ENCODE results near the gene FITM1. TPM values are rescaled to one million over a fixed set of nuclear protein-coding genes. Genes with fewer than 3 reads are reported as not detected.
A peak's percentile ranks its signal among the peaks of the same experiment; 100 is the strongest.

Gene FITM1
- total RNA-seq, 4 donors from 2014 or later, result 0.78 to 1.3 TPM; not detected in 2

DNA sequence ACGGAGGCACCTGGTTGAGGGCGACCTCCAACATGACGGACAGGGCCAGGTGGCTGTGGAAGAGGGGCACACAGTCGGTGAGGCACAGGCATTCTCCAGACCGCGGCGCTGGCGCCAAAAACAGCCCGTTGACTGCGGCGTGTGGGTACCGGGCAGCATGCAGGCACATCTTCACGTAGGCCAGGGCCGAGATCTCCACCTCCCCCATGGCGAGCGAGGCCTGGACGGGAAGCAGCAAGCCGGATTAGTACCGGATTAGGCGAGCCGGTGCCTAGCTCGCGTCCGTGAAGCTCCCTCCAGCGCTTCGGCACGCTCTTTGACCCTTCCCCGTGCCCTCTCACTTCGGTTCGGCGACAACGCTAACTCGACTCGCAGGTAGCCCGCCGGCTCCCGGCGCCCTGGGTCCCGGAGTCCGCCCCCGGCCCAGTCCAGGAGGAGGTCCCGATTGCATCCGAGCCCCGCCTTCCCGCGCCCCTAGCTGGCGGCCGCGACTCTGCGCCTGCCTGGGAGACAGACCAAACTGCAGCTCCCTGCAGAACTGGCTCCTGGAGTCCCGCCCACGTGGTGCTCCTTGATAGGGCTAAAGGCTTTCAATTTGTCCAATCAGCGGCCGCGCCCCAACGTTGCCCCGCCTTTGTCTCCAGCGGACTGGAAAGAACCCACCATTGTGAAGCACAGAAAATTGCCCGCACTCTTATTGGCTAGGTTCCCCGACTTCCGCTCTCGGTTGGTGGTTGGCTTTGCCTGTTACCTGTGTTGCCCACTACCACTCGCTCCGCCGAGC, 10.8 kb downstream of the FITM1 start, which contains the start of gene EMC9:
Gene EMC9 (minus strand): TSS at position 495 of the 784 bp plus-strand sequence. CDS start 287 bp downstream, at position 208.
- WGBS, 2 donors, result 0% methylated on average over 30 to 38 of the region's 65 CpGs
- TF ChIP-seq EP300 (IDR thresholded peaks at IDR 0.05), result peak; percentile 91 to 92
- TF ChIP-seq, protein P1, sequence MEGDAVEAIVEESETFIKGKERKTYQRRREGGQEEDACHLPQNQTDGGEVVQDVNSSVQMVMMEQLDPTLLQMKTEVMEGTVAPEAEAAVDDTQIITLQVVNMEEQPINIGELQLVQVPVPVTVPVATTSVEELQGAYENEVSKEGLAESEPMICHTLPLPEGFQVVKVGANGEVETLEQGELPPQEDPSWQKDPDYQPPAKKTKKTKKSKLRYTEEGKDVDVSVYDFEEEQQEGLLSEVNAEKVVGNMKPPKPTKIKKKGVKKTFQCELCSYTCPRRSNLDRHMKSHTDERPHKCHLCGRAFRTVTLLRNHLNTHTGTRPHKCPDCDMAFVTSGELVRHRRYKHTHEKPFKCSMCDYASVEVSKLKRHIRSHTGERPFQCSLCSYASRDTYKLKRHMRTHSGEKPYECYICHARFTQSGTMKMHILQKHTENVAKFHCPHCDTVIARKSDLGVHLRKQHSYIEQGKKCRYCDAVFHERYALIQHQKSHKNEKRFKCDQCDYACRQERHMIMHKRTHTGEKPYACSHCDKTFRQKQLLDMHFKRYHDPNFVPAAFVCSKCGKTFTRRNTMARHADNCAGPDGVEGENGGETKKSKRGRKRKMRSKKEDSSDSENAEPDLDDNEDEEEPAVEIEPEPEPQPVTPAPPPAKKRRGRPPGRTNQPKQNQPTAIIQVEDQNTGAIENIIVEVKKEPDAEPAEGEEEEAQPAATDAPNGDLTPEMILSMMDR (IDR thresholded peaks at IDR 0.05), result peak; percentile 37 to 91 (median 72)
- peak; percentile 78 to 87 for TF ChIP-seq POLR2A (IDR thresholded peaks at IDR 0.05)

DNA sequence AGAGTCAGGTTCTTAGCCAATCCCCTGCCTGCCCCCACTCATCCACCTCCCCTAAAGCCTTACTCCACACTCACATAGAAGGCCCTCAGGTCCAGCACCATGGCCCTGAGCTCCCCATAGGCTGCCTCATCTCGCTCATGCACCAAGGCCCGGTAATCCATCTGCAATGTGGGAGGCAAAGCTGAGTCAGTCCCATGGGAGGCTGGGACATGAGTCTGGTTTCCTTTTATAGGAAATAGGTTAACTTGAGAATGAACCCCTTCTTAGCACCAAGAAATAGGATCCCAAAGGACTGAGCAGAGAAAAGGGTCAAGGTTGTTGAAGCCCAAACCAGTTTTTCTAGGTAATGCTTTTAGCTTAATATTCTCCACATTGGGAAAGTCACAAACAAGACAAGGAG, 13.1 kb downstream of the FITM1 start:
- peaks cover 4 to 74% (median 35%) of the 10 kb centered on the region in 4 donors for H3K4me1 ChIP-seq
- H3K9me3 ChIP-seq, result no peaks in the 10 kb centered on the region
- WGBS, 2 donors, result 76 to 83% methylated on average over 2 of the region's 2 CpGs
- DNase-seq (ENCODE audit: low spot score in 2 of 2), result no peak
- peaks cover 0 to 20% (median 6%) of the 10 kb centered on the region in 3 donors for H3K36me3 ChIP-seq
- H3K27me3 ChIP-seq, result no peaks in the 10 kb centered on the region
- no peak overlapping the region for H3K4me3 ChIP-seq
- TF ChIP-seq, protein P1 (IDR thresholded peaks at IDR 0.05), result no peak
- TF ChIP-seq EP300 (IDR thresholded peaks at IDR 0.05) (no peak), POLR2A (IDR thresholded peaks at IDR 0.05) (no peak)
- H3K27ac ChIP-seq, result peak overlapping the region in 1 of 4 donors; percentile 29

More for the DNA sequence above, 10.8 kb downstream of the FITM1 start, which contains the start of gene EMC9:
- Histone ChIP-seq H3K4me3 (peak within 1 kb of the TSS; percentile 77 to 90 (median 84)), H3K9me3 (no peaks in the 10 kb centered on the region), H3K27me3 (no peaks in the 10 kb centered on the region), H3K27ac (peak within 1 kb of the TSS; percentile 82 to 97 (median 90)), H3K36me3 (peaks cover 0 to 30% (median 14%) of the 10 kb centered on the region in 3 donors), H3K4me1 (peaks cover 4 to 86% (median 43%) of the 10 kb centered on the region in 4 donors)
- DNase-seq (ENCODE audit: low spot score in 2 of 2), result peak; percentile 100

- H3K9me3 ChIP-seq, result no peaks in the 10 kb centered on the region
- TF ChIP-seq, protein P1 (IDR thresholded peaks at IDR 0.05), result no peak
- TF ChIP-seq EP300 (IDR thresholded peaks at IDR 0.05), result no peak
- no peak for TF ChIP-seq POLR2A (IDR thresholded peaks at IDR 0.05)
- WGBS, 2 donors, result 85 to 96% methylated on average over 1 of the region's 1 CpG
- peaks cover 4 to 74% (median 29%) of the 10 kb centered on the region in 4 donors for H3K4me1 ChIP-seq
- H3K27me3 ChIP-seq, result no peaks in the 10 kb centered on the region
- DNase-seq (ENCODE audit: low spot score in 2 of 2), result no peak
- no peak overlapping the region for H3K4me3 ChIP-seq
- H3K36me3 ChIP-seq, result peaks cover 0 to 20% (median 0%) of the 10 kb centered on the region in 3 donors
- peak overlapping the region in 2 of 4 donors; percentile 85 to 97 for H3K27ac ChIP-seq
Observed at GRCh38 chr14:24144451-24144850, 14.0 kb downstream of the FITM1 start.

- DNase-seq (ENCODE audit: low spot score in 2 of 2), result no peak
- TF ChIP-seq, protein P1 (IDR thresholded peaks at IDR 0.05), result no peak
- no peak for TF ChIP-seq POLR2A (IDR thresholded peaks at IDR 0.05)
- no peak for TF ChIP-seq EP300 (IDR thresholded peaks at IDR 0.05)
- H3K4me1 ChIP-seq, result peaks cover 4 to 69% (median 23%) of the 10 kb centered on the region in 4 donors
- 91 to 97% methylated on average over 2 of the region's 2 CpGs for WGBS, 2 donors
- H3K9me3 ChIP-seq, result no peaks in the 10 kb centered on the region
- H3K27me3 ChIP-seq, result no peaks in the 10 kb centered on the region
- peaks cover 0 to 26% (median 2%) of the 10 kb centered on the region in 3 donors for H3K36me3 ChIP-seq
- peak overlapping the region; percentile 85 to 97 (median 92) for H3K27ac ChIP-seq
- H3K4me3 ChIP-seq, result no peak overlapping the region
Observed at GRCh38 chr14:24145219-24145618, 14.8 kb downstream of the FITM1 start.
